Glutamatergic neuron (in vitro differentiated cells): ENCODE measurements around the gene LRP6. TPM values are rescaled to one million over a fixed set of nuclear protein-coding genes. Genes with fewer than 3 reads are reported as not detected.

Source experiments
- DNase-seq: peaks from one replicate; pipeline ENCODE4 v3.0.0; 2022
- H3K27ac Mint-ChIP-seq: one replicate; pipeline ENCODE4 v1.8.0; 2020; ENCODE audit warnings: mild to moderate bottlenecking, mixed read lengths, inconsistent platforms; ENCODE audit not compliant: unreplicated experiment
- H3K27me3 Mint-ChIP-seq: one replicate; pipeline ENCODE4 v1.8.0; 2020; ENCODE audit warnings: mild to moderate bottlenecking, moderate library complexity, mixed read lengths, inconsistent platforms; ENCODE audit not compliant: unreplicated experiment
- H3K36me3 Mint-ChIP-seq: one replicate; pipeline ENCODE4 v1.8.0; 2020; ENCODE audit warnings: mild to moderate bottlenecking, mixed read lengths, inconsistent platforms; ENCODE audit not compliant: unreplicated experiment
- H3K4me1 Mint-ChIP-seq: one replicate; pipeline ENCODE4 v1.8.0; 2020; ENCODE audit warnings: mild to moderate bottlenecking, low read depth, mixed read lengths, inconsistent platforms; ENCODE audit not compliant: unreplicated experiment
- H3K4me3 Mint-ChIP-seq: one replicate; pipeline ENCODE4 v1.8.0; 2020; ENCODE audit warnings: mild to moderate bottlenecking, mixed read lengths, inconsistent platforms; ENCODE audit not compliant: unreplicated experiment
- H3K9me3 Mint-ChIP-seq: one replicate; pipeline ENCODE4 v1.8.0; 2020; ENCODE audit warnings: mild to moderate bottlenecking, moderate library complexity, mixed read lengths, inconsistent platforms; ENCODE audit not compliant: unreplicated experiment
- CTCF ChIP-seq: fragments of 200-600 bp; sonication (generic); IDR thresholded peaks from one replicate; pipeline ENCODE4 v1.5.0; 2021; ENCODE audit not compliant: partially characterized antibody, unreplicated experiment
- total RNA-seq: library from RNA; stranded (reverse); fragmentation: NEBNext Ultra II Directional; extraction: Animal tissue kit (Norgen Biotek cat#: 25700); gene quantifications from one replicate; pipeline ENCODE4 v1.2.1, GENCODE V29; 2021; ENCODE audit not compliant: unreplicated experiment

The LRP6 gene
- total RNA-seq, 1 donor from 2014 or later = 48.3 TPM

DNA sequence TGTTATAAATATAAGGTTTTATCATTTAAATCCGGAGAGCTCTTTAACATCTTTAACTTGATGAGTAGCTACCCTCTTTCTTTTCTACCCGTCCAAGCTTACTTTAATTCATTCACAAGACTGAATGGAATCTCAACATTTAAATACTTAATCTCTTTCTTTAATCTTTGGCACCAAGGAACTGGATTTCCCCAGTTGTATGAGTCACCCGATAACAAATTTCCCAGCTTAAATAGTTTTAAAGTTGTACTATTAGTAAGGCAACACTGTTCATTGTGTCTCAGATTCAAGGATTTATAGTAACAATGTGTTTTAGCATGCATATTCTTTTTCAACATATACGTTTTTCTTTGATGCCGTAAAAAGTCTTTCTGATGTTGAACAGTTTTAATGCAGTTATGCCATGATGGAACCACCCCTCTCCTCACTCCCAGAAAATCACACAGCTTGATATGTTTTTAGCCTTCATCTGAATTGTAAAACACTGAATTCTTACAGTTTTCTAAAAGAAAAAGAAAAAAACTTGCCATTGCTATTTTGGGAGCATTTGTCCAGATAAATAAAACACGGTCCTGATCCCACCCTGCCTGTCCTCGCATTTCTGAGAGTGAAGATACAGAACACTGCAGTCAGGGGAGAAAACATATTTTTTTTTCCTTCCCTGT, 16.0 kb upstream of the LRP6 start:
- no peak for DNase-seq
- no peak for TF ChIP-seq CTCF
- Mint-ChIP-seq H3K9me3 (peaks cover under 1% of the 10 kb centered on the region), H3K36me3 (peaks cover 2% of the 10 kb centered on the region), H3K27me3 (no peaks in the 10 kb centered on the region), H3K4me1 (no peaks in the 10 kb centered on the region), H3K4me3 (no peak overlapping the region), H3K27ac (no peak overlapping the region)

- no peak for TF ChIP-seq CTCF
- Mint-ChIP-seq H3K27ac (no peak overlapping the region), H3K4me3 (no peak overlapping the region), H3K4me1 (no peaks in the 10 kb centered on the region), H3K27me3 (no peaks in the 10 kb centered on the region), H3K36me3 (peaks cover 5% of the 10 kb centered on the region), H3K9me3 (peaks cover 1% of the 10 kb centered on the region)
- DNase-seq = no peak
Measured at GRCh38 chr12:12282202-12282601, 15.4 kb upstream of the LRP6 start.

GRCh38 chr12:12281134-12281533, 14.3 kb upstream of the LRP6 start:
- TF ChIP-seq CTCF = no peak
- Mint-ChIP-seq H3K27ac (no peak overlapping the region), H3K4me1 (no peaks in the 10 kb centered on the region), H3K36me3 (peaks cover 5% of the 10 kb centered on the region), H3K27me3 (no peaks in the 10 kb centered on the region), H3K9me3 (peaks cover 1% of the 10 kb centered on the region), H3K4me3 (no peak overlapping the region)
- no peak for DNase-seq

- Mint-ChIP-seq H3K27me3 (no peaks in the 10 kb centered on the region), H3K4me1 (no peaks in the 10 kb centered on the region), H3K4me3 (no peak overlapping the region), H3K27ac (no peak overlapping the region), H3K36me3 (peaks cover 5% of the 10 kb centered on the region), H3K9me3 (peaks cover 3% of the 10 kb centered on the region)
- TF ChIP-seq CTCF = no peak
- DNase-seq = no peak
Measured at GRCh38 chr12:12278899-12279298, 12.1 kb upstream of the LRP6 start.

DNA sequence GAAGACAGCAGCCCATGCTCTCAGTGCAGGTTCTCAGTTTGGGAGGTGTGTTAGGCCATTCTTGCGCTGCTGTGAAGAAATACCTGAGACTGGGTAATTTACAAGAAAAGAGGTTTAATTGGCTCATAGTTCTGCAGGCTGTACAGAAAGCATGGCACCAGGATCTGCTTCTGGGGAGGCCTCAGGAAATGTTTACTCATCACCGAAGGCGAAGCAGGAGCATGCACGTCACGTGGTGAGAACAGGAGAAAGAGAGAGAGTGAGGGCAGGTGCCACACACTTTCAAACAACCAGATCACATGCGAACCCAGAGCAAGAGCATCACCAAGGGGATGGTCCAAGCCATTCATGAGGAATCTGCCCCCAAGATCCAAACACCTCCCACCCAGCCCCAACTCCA, 9.0 kb upstream of the LRP6 start:
- no peak for DNase-seq
- Mint-ChIP-seq H3K36me3 (peaks cover 5% of the 10 kb centered on the region), H3K27ac (no peak overlapping the region), H3K27me3 (no peaks in the 10 kb centered on the region), H3K4me1 (no peaks in the 10 kb centered on the region), H3K4me3 (no peak overlapping the region), H3K9me3 (peaks cover 3% of the 10 kb centered on the region)
- TF ChIP-seq CTCF = no peak
